Stomach (tissue), 4 donors: ENCODE measurements around the gene THSD4.

ENCODE experiments used
- CTCF ChIP-seq, 7 experiments: fragments of 450-650 bp in 4 of 7; fragments of 200-600 bp in 3 of 7; sonication (generic) in 3 of 7; IDR thresholded peaks; one replicate each; pipeline ENCODE4 v1.5.1; 2016 to 2019; ENCODE audit warnings: antibody characterized with exemption in 7 of 7, control low read depth in 2 of 7, mild to moderate bottlenecking in 1 of 7
- EP300 ChIP-seq: sonication (generic); formaldehyde crosslinking; IDR thresholded peaks from one replicate; pipeline ENCODE4 v1.6.1; 2017; ENCODE audit warnings: antibody characterized with exemption
- POLR2A ChIP-seq, 4 donors: fragments of 450-650 bp; IDR thresholded peaks; one replicate each; pipeline ENCODE4 v1.6.1; 2016; ENCODE audit warnings: antibody characterized with exemption in 4 of 4, control low read depth in 2 of 4, mild to moderate bottlenecking in 1 of 4, moderate library complexity in 1 of 4
- POLR2AphosphoS5 ChIP-seq, 3 donors: sonication (generic); formaldehyde crosslinking; IDR thresholded peaks; one replicate each; pipeline ENCODE4 v1.6.1; 2016; ENCODE audit warnings: antibody characterized with exemption in 3 of 3

GRCh38 chr15:71739355-71739754 lies 624.1 kb downstream of the THSD4 start:
- TF ChIP-seq CTCF (IDR thresholded peaks at IDR 0.05), result no peak
- no peak for TF ChIP-seq POLR2A (IDR thresholded peaks at IDR 0.05)
- TF ChIP-seq POLR2AphosphoS5 (IDR thresholded peaks at IDR 0.05), result no peak
- no peak for TF ChIP-seq EP300
